IMR-90 (cell line): Measurements from ENCODE around the gene CD2. TPM values are rescaled to one million over a fixed set of nuclear protein-coding genes. Genes with fewer than 3 reads are reported as not detected.

ENCODE experiments used
- ATAC-seq: fragments of 200-7000 bp; cut with Tn5 transposase; 2 replicates; pipeline ENCODE4 v1.9.1; 2020; ENCODE audit warnings: low read depth, mild to moderate bottlenecking, moderate library complexity
- BruUV-seq: library from RNA; stranded (reverse); fragments of 400-500 nt; replicated peaks from 2 replicates; lab custom pipeline; 2021; lab: Mats Ljungman, UMichigan
- CTCF ChIA-PET: fragments of 300-600 bp; formaldehyde crosslinking; extraction: SDS; loops from one replicate; lab custom pipeline; 2021; ENCODE audit warnings: antibody characterized with exemption; lab: Yijun Ruan, JAX
- POLR2A ChIA-PET: fragments of 300-600 bp; sonication (Branson Sonifier 250); formaldehyde crosslinking; loops from one replicate; lab custom pipeline; 2022; ENCODE audit warnings: antibody characterized with exemption; ENCODE audit not compliant: unreplicated experiment; lab: Charles Lee
- DNase-seq: peaks from one replicate; pipeline ENCODE4 v3.0.0; 2013
- H2AFZ ChIP-seq: replicated peaks from 2 replicates; pipeline ENCODE3; 2013; ENCODE audit warnings: low read length, mild to moderate bottlenecking; ENCODE audit not compliant: poor library complexity
- H2AK5ac ChIP-seq: 2 replicates; pipeline ENCODE4 v1.6.1; 2013; ENCODE audit warnings: low read depth, low read length, inconsistent platforms
- H2AK9ac ChIP-seq: replicated peaks from 2 replicates; pipeline ENCODE3; 2013; ENCODE audit warnings: mild to moderate bottlenecking, low read depth, low read length, moderate library complexity; ENCODE audit not compliant: poor library complexity
- H2BK120ac ChIP-seq: 2 replicates; pipeline ENCODE4 v1.6.1; 2013; ENCODE audit warnings: low read depth, low read length, inconsistent platforms
- H2BK15ac ChIP-seq: 3 replicates; pipeline ENCODE4 v1.6.1; 2013; ENCODE audit warnings: low read depth, low read length, inconsistent platforms
- H2BK20ac ChIP-seq: 2 replicates; pipeline ENCODE4 v1.6.1; 2013; ENCODE audit warnings: low read depth, mild to moderate bottlenecking, inconsistent platforms, low read length, moderate library complexity
- H2BK5ac ChIP-seq: 2 replicates; pipeline ENCODE4 v1.6.1; 2013; ENCODE audit warnings: mild to moderate bottlenecking, low read depth, low read length, inconsistent platforms; ENCODE audit not compliant: poor library complexity, severe bottlenecking
- H3K14ac ChIP-seq: replicated peaks from 2 replicates; pipeline ENCODE4 v1.6.1; 2013; ENCODE audit warnings: low read depth, low read length, inconsistent platforms
- H3K18ac ChIP-seq: 2 replicates; pipeline ENCODE4 v1.6.1; 2013; ENCODE audit warnings: low read depth, low read length, control low read depth
- H3K23ac ChIP-seq: 2 replicates; pipeline ENCODE4 v1.6.1; 2013; ENCODE audit warnings: low read depth, low read length, inconsistent platforms
- H3K27ac ChIP-seq: 2 replicates; pipeline ENCODE4 v1.5.1; 2013; ENCODE audit warnings: mild to moderate bottlenecking, control low read depth, low read length; ENCODE audit not compliant: insufficient read depth
- H3K27me3 ChIP-seq: 2 replicates; pipeline ENCODE4 v1.6.1; 2013; ENCODE audit warnings: low read length; ENCODE audit not compliant: control insufficient read depth, insufficient read depth
- H3K36me3 ChIP-seq: 2 replicates; pipeline ENCODE4 v1.6.1; 2013; ENCODE audit warnings: low read length, mixed read lengths; ENCODE audit not compliant: control insufficient read depth, insufficient read depth
- H3K4ac ChIP-seq: 2 replicates; pipeline ENCODE4 v1.6.1; 2013; ENCODE audit warnings: low read depth, low read length, inconsistent platforms
- H3K4me1 ChIP-seq: 2 replicates; pipeline ENCODE4 v1.6.1; 2013; ENCODE audit warnings: low read length, mixed read lengths; ENCODE audit not compliant: control insufficient read depth, insufficient read depth
- H3K4me2 ChIP-seq: 2 replicates; pipeline ENCODE4 v1.6.1; 2013; ENCODE audit warnings: low read depth, mild to moderate bottlenecking, control low read depth, low read length, moderate library complexity
- H3K4me3 ChIP-seq: 2 replicates; pipeline ENCODE4 v1.5.1; 2013; ENCODE audit warnings: low read depth, mild to moderate bottlenecking, control low read depth, low read length, moderate library complexity; ENCODE audit not compliant: insufficient read depth
- H3K56ac ChIP-seq: 2 replicates; pipeline ENCODE4 v1.6.1; 2013; ENCODE audit warnings: low read length, inconsistent platforms; ENCODE audit not compliant: insufficient read depth; ENCODE audit errors: extremely low read depth
- H3K79me1 ChIP-seq, 2 experiments: 2 replicates each; pipeline ENCODE4 v1.6.1; 2013; ENCODE audit warnings: low read length in 2 of 2, inconsistent platforms in 1 of 2, low read depth in 1 of 2
- H3K9ac ChIP-seq: 2 replicates; pipeline ENCODE4 v1.6.1; 2013; ENCODE audit warnings: low read depth, low read length, control low read depth
- H3K9me1 ChIP-seq: 2 replicates; pipeline ENCODE4 v1.6.1; 2013; ENCODE audit warnings: low read length, inconsistent platforms; ENCODE audit not compliant: insufficient read depth
- H3K9me3 ChIP-seq: 2 replicates; pipeline ENCODE4 v1.6.1; 2013; ENCODE audit warnings: low read length; ENCODE audit not compliant: control insufficient read depth, insufficient read depth
- H4K20me1 ChIP-seq: 2 replicates; pipeline ENCODE4 v1.6.1; 2013; ENCODE audit warnings: low read length, inconsistent platforms; ENCODE audit not compliant: insufficient read depth
- H4K5ac ChIP-seq: 2 replicates; pipeline ENCODE4 v1.6.1; 2013; ENCODE audit warnings: mild to moderate bottlenecking, low read depth, low read length, control low read depth
- H4K8ac ChIP-seq, 2 experiments: 2 replicates each; pipeline ENCODE4 v1.6.1; 2013; ENCODE audit warnings: low read depth in 2 of 2, low read length in 2 of 2, control low read depth in 1 of 2, inconsistent platforms in 1 of 2
- H4K91ac ChIP-seq: 2 replicates; pipeline ENCODE4 v1.6.1; 2013; ENCODE audit warnings: low read depth, low read length, inconsistent platforms; ENCODE audit not compliant: insufficient read depth
- BHLHE40 ChIP-seq: fragments of 150-350 bp; IDR thresholded peaks from 2 replicates; pipeline ENCODE4 v1.6.1; 2016; ENCODE audit warnings: mild to moderate bottlenecking, low read depth, low read length
- CEBPB ChIP-seq: IDR thresholded peaks from 2 replicates; pipeline ENCODE4 v1.6.1; 2012; ENCODE audit warnings: low read depth, low read length, improper control_type of control experiment
- CHD1 ChIP-seq: IDR thresholded peaks from 2 replicates; pipeline ENCODE4 v1.6.1; 2012; ENCODE audit warnings: low read depth, low read length, improper control_type of control experiment
- FOS ChIP-seq: fragments of 150-350 bp; IDR thresholded peaks from 2 replicates; pipeline ENCODE4 v1.6.1; 2016; ENCODE audit warnings: low read depth, low read length
- MAFK ChIP-seq: IDR thresholded peaks from 2 replicates; pipeline ENCODE4 v1.6.1; 2012; ENCODE audit warnings: low read depth, low read length, improper control_type of control experiment
- MAZ ChIP-seq: IDR thresholded peaks from 2 replicates; pipeline ENCODE4 v1.6.1; 2012; ENCODE audit warnings: low read depth, mild to moderate bottlenecking, low read length, improper control_type of control experiment, moderate library complexity, borderline replicate concordance
- MXI1 ChIP-seq: IDR thresholded peaks from 2 replicates; pipeline ENCODE4 v1.6.1; 2012; ENCODE audit warnings: low read depth, mild to moderate bottlenecking, low read length, moderate library complexity, borderline replicate concordance
- NFE2L2 ChIP-seq: fragments of 150-350 bp; IDR thresholded peaks from 2 replicates; pipeline ENCODE4 v1.6.1; 2016; ENCODE audit warnings: low read depth, mild to moderate bottlenecking, low read length
- POLR2A ChIP-seq: IDR thresholded peaks from 2 replicates; pipeline ENCODE4 v1.6.1; 2012; ENCODE audit warnings: mild to moderate bottlenecking, low read depth, low read length
- RAD21 ChIP-seq: IDR thresholded peaks from 2 replicates; pipeline ENCODE4 v1.6.1; 2012; ENCODE audit warnings: low read length, improper control_type of control experiment
- RCOR1 ChIP-seq: IDR thresholded peaks from 2 replicates; pipeline ENCODE4 v1.6.1; 2012; ENCODE audit warnings: mild to moderate bottlenecking, low read length, improper control_type of control experiment; ENCODE audit not compliant: insufficient replicate concordance
- RFX5 ChIP-seq: IDR thresholded peaks from 2 replicates; pipeline ENCODE4 v1.8.0; 2012; ENCODE audit warnings: low read depth, mild to moderate bottlenecking, low read length, moderate library complexity
- SMC3 ChIP-seq: fragments of 150-350 bp; IDR thresholded peaks from 2 replicates; pipeline ENCODE4 v1.6.1; 2016; ENCODE audit warnings: low read depth, mild to moderate bottlenecking, antibody characterized with exemption, low read length, moderate library complexity
- USF2 ChIP-seq: fragments of 150-350 bp; IDR thresholded peaks from 2 replicates; pipeline ENCODE4 v1.6.1; 2017; ENCODE audit warnings: mild to moderate bottlenecking, antibody characterized with exemption, low read length, low read depth
- WGBS, 2 experiments: methylation state at CpG; one replicate each; pipeline versions ENCODE4 v1.1.5 to v1.1.7; 2013; ENCODE audit warnings: missing lambda C conversion rate in 2 of 2; ENCODE audit not compliant: insufficient read length in 1 of 2; ENCODE audit errors: extremely low coverage in 2 of 2; 5-methylcytosine and 5-hydroxymethylcytosine counted together
- dilution Hi-C: fragments of 300-500 bp; cut with HindIII; formaldehyde crosslinking; loops from one replicate; pipeline ENCODE4 v1.14.3; 2018; ENCODE audit warnings: low sequenced_read_pairs; ENCODE audit not compliant: unreplicated experiment
- in situ Hi-C: fragments of 300-500 bp; cut with MboI; formaldehyde crosslinking; loops from 3 replicates; pipeline ENCODE4 v1.14.3; 2019; ENCODE audit warnings: low sequenced_read_pairs, inconsistent platforms, mixed read lengths
- intact Hi-C: fragments of 100-400 bp; cut with micrococcal nuclease; formaldehyde crosslinking; loops from 2 replicates; pipeline ENCODE4 v1.10.0; 2022
- polyA plus RNA-seq, 3 experiments: library from polyadenylated mRNA; depleted of rRNA; stranded (reverse); fragments of >200 nt; gene quantifications; 2 replicates each; pipeline ENCODE4 v1.2.3, GENCODE V29; 2012; ENCODE audit warnings: low replicate concordance in 1 of 3
- total RNA-seq: library from RNA; depleted of rRNA; stranded (reverse); fragments of >200 nt; gene quantifications from 2 replicates; pipeline ENCODE4 v1.2.3, GENCODE V29; 2012

The CD2 gene
- total and polyA plus RNA-seq, 2 of the 4 experiments (the other 2 are of a cell fraction) = not detected

DNA sequence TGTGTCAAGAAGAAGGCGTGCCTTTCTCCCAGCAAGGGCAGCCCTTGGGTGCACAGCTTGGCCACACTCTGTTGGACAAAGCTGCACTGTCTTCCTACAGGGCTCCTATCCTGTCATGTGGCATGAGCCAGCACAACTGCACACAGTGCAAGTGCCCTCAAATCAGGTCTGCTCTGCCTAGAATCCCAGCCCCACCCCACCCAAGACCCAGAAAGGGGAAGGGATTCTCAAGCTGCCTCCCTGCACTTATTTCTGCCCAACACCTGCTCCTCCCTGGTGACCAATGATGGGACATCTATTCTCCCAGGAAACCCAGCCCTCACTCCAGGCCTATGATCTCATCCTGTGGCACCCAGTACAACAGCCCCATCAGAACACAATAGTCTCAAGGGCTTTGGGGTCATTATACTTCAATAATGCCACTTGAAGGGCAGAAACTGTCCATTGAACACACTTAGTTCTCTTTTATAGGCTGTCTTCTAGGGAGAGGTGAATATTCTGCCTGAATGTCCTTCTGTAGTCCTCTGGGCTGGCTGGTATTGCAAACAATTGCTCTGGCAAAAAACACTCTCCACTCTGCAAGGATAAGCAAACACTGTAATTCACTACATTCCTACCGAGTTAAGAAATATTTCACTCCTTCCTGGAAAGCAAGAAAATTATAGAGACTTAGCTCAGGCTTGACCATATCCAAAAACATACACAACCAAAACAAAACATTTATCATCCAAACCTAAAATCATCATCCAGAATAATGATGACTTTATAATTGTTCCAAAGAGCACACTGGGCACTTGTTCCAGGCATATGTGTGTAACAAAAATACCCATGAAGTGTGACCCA lies 43.6 kb upstream of the CD2 start:
- H3K18ac ChIP-seq = no peak overlapping the region
- no peaks in the 10 kb centered on the region for H3K36me3 ChIP-seq
- no peaks in the 10 kb centered on the region for H3K27me3 ChIP-seq
- H4K8ac ChIP-seq = no peak overlapping the region
- no peak overlapping the region for H2BK15ac ChIP-seq
- in situ Hi-C loops = no loop called here
- H3K4me3 ChIP-seq = no peak overlapping the region
- ATAC-seq = no peak
- no peaks in the 10 kb centered on the region for H3K9me3 ChIP-seq
- no peak overlapping the region for H2AK9ac ChIP-seq
- dilution Hi-C loops = no loop called here
- BruUV-seq = no TSS peak
- no peaks in the 10 kb centered on the region for H3K9me1 ChIP-seq
- ChIA-PET POLR2A (no interaction called here), CTCF (no interaction called here)
- no peak overlapping the region for H3K4me2 ChIP-seq
- no peaks in the 10 kb centered on the region for H4K20me1 ChIP-seq
- intact Hi-C loops = no loop called here
- no peak overlapping the region for H3K27ac ChIP-seq
- H4K5ac ChIP-seq = no peak overlapping the region
- H2BK5ac ChIP-seq = no peak overlapping the region
- no peak overlapping the region for H3K4ac ChIP-seq
- no peak overlapping the region for H2BK20ac ChIP-seq
- H2BK120ac ChIP-seq = no peak overlapping the region
- H2AFZ ChIP-seq = no peak overlapping the region
- TF ChIP-seq RAD21 = no peak
- TF ChIP-seq BHLHE40 = no peak
- no peak for TF ChIP-seq RCOR1
- no peak for TF ChIP-seq NFE2L2
- TF ChIP-seq USF2 = no peak
- no peak for TF ChIP-seq POLR2A
- TF ChIP-seq MAFK = no peak
- no peak for TF ChIP-seq CHD1
- TF ChIP-seq CEBPB = no peak
- no peak for TF ChIP-seq SMC3
- no peak for TF ChIP-seq RFX5
- TF ChIP-seq MXI1 = no peak
- TF ChIP-seq MAZ = no peak
- TF ChIP-seq FOS = no peak
- no peak overlapping the region for H2AK5ac ChIP-seq
- H3K23ac ChIP-seq = no peak overlapping the region
- no peak overlapping the region for H3K56ac ChIP-seq
- H3K9ac ChIP-seq = no peak overlapping the region
- H3K79me1 ChIP-seq = no peaks in the 10 kb centered on the region
- no peak overlapping the region for H4K91ac ChIP-seq
- no peak overlapping the region for H3K14ac ChIP-seq
- no CpG with 5 or more reads among the region's 2 CpGs for WGBS, 2 experiments
- no peak for DNase-seq
- H3K4me1 ChIP-seq = no peaks in the 10 kb centered on the region
